Osteocyte (in vitro differentiated cells): ENCODE results near the gene COMMD4. TPM values are rescaled to one million over a fixed set of nuclear protein-coding genes. Genes with fewer than 3 reads are reported as not detected.

Experiments used
- DNase-seq: peaks from one replicate; pipeline ENCODE4 v3.0.0; 2021; ENCODE audit warnings: mixed read lengths; ENCODE audit not compliant: unreplicated experiment; ENCODE audit errors: extremely low spot score
- H3K27ac Mint-ChIP-seq: one replicate; pipeline ENCODE4 v1.8.0; 2021; ENCODE audit warnings: mild to moderate bottlenecking, mixed read lengths; ENCODE audit not compliant: unreplicated experiment
- H3K27me3 Mint-ChIP-seq: one replicate; pipeline ENCODE4 v1.8.0; 2021; ENCODE audit warnings: mixed read lengths; ENCODE audit not compliant: unreplicated experiment
- H3K36me3 Mint-ChIP-seq: one replicate; pipeline ENCODE4 v1.8.0; 2021; ENCODE audit warnings: mixed read lengths; ENCODE audit not compliant: unreplicated experiment
- H3K4me1 Mint-ChIP-seq: one replicate; pipeline ENCODE4 v1.8.0; 2021; ENCODE audit warnings: mixed read lengths; ENCODE audit not compliant: unreplicated experiment
- H3K4me3 Mint-ChIP-seq: one replicate; pipeline ENCODE4 v1.8.0; 2021; ENCODE audit warnings: mild to moderate bottlenecking, moderate library complexity, mixed read lengths; ENCODE audit not compliant: unreplicated experiment
- H3K9me3 Mint-ChIP-seq: one replicate; pipeline ENCODE4 v1.8.0; 2021; ENCODE audit warnings: mixed read lengths; ENCODE audit not compliant: unreplicated experiment
- total RNA-seq: library from RNA; stranded (reverse); gene quantifications from 2 replicates; pipeline ENCODE4 v1.2.1, GENCODE V29; 2021
- TF ChIP-seq, protein P1 (sequence below): fragments of 200-600 bp; sonication (generic); IDR thresholded peaks from 2 replicates; pipeline ENCODE4 v1.5.0; 2021; ENCODE audit warnings: antibody characterized with exemption, mild to moderate bottlenecking, moderate library complexity

Gene COMMD4
- total RNA-seq, 1 donor from 2014 or later, result 99.0 TPM

DNA sequence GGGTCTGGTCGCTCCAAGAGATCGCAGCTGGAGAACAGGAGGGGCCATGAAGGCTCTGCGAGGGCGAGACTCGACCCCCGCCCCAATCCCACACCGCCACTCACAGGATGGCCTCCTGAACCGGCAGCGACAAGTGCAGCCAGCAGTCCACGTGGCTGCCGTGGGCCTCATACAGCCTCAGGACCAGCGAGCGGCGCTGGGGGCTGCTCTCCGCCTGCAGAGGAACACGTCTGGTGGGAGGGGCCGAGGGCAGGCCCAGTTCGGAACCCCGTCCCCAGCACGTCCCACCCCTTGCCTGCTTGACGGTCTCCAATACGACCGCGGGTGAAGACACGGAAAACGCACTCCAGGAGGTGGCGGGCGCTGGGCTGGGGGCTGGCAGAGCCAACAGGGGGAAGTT lies 20.1 kb downstream of the COMMD4 start:
- Mint-ChIP-seq H3K27ac (no peak overlapping the region), H3K9me3 (no peaks in the 10 kb centered on the region), H3K4me3 (no peak overlapping the region), H3K36me3 (no peaks in the 10 kb centered on the region), H3K27me3 (no peaks in the 10 kb centered on the region), H3K4me1 (no peaks in the 10 kb centered on the region)
- TF ChIP-seq, protein P1, sequence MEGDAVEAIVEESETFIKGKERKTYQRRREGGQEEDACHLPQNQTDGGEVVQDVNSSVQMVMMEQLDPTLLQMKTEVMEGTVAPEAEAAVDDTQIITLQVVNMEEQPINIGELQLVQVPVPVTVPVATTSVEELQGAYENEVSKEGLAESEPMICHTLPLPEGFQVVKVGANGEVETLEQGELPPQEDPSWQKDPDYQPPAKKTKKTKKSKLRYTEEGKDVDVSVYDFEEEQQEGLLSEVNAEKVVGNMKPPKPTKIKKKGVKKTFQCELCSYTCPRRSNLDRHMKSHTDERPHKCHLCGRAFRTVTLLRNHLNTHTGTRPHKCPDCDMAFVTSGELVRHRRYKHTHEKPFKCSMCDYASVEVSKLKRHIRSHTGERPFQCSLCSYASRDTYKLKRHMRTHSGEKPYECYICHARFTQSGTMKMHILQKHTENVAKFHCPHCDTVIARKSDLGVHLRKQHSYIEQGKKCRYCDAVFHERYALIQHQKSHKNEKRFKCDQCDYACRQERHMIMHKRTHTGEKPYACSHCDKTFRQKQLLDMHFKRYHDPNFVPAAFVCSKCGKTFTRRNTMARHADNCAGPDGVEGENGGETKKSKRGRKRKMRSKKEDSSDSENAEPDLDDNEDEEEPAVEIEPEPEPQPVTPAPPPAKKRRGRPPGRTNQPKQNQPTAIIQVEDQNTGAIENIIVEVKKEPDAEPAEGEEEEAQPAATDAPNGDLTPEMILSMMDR, result no peak
- DNase-seq, result no peak

DNA sequence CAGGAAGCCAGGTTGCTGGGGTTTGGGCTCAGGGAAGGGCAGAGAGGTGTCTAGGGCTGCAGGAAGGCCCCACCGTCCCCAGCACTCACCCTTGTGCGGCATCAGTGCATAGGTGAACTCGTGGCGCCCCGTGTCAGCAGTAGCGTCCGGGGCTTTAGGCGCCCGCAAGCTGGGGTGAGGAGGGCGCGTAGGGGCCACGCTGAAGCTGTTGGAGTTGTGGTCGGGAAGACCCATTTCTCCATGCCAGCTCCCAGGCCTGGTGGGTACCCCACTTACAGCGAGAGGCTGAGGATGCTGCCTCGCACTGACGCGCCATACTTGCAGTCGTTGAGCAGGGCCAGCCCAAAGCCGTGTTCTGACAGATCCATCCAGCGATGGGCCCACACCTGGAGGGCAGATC lies 20.7 kb downstream of the COMMD4 start:
- H3K4me3 Mint-ChIP-seq, result no peak overlapping the region
- H3K9me3 Mint-ChIP-seq, result no peaks in the 10 kb centered on the region
- no peak overlapping the region for H3K27ac Mint-ChIP-seq
- peaks cover 2% of the 10 kb centered on the region for H3K36me3 Mint-ChIP-seq
- no peaks in the 10 kb centered on the region for H3K4me1 Mint-ChIP-seq
- TF ChIP-seq, protein P1, result no peak
- no peaks in the 10 kb centered on the region for H3K27me3 Mint-ChIP-seq
- DNase-seq, result no peak

DNA sequence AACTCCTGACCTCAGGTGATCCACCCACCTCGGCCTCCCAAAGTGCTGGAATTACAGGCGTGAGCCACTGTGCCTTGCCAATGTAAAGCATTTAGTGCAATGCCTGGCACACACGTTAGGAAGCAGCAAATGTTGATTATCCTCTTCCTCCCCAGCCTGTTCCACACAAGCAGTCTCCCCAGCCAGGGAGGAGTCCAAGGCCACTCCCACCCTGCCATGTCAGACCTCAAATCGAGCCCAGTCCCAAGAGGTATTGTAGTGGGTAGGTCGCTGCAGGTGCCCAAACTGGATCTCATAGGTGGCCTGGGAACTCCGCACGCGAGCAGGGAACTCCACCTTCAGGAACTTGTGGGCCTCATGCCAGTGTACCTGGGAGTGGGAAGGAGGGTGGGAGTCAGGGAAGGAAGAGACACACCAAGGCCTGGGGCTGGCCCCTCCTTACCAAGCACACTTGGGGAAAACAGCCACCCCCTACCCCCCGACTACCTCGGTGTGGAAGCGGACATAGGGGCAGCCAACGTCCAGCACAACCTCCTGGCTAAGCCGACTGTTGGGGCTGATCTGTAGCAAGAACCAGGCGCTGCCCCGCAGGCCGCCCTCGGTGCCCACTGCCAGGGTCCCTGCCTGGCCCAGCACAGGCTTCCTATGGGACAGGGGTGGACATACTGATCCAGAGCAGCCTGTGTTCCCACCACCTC lies 22.3 kb downstream of the COMMD4 start:
- no peaks in the 10 kb centered on the region for H3K9me3 Mint-ChIP-seq
- peaks cover 5% of the 10 kb centered on the region for H3K36me3 Mint-ChIP-seq
- H3K4me1 Mint-ChIP-seq, result no peaks in the 10 kb centered on the region
- no peak overlapping the region for H3K27ac Mint-ChIP-seq
- DNase-seq, result no peak
- no peaks in the 10 kb centered on the region for H3K27me3 Mint-ChIP-seq
- no peak overlapping the region for H3K4me3 Mint-ChIP-seq
- TF ChIP-seq, protein P1, result no peak

DNA sequence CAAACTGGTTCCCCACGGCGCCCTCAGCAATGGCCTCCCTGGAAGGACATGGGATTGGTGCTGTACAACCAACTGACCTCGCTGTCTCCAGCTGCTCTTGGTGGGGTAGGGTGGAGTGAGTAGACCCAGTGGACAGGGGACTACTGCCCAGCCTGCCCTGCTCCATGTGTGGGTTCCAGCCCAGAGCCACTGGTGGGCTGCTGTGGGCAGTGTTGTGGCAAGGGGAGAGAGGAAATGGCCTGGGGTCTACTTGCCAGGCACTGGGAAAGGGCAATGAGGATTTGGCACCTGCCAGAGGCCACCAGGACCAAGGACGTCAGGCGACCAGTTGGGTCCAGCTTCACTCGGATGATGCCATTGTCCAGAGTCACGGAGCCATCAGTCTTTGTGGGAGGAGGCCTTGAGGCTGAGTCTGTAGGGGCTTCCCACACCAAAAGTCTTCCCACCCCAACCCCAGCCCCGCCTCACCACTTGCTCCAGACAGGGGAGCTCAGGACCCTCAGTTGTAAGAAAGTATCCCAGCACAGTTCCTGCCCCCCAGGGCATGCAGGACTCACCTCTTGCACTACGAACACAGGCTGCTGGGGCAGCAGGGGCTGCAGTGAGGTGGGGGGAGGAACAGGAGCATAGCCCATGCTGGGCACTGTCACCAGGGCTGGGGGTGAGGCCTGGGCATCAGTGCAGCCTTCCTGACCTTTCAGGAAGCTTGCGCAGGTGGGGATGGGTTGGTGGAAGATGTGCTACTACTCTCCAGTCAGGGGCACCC lies 23.1 kb downstream of the COMMD4 start:
- TF ChIP-seq, protein P1, result no peak
- Mint-ChIP-seq H3K4me1 (no peaks in the 10 kb centered on the region), H3K27ac (no peak overlapping the region), H3K4me3 (no peak overlapping the region), H3K9me3 (no peaks in the 10 kb centered on the region), H3K27me3 (no peaks in the 10 kb centered on the region), H3K36me3 (peaks cover 5% of the 10 kb centered on the region)
- DNase-seq, result no peak

DNA sequence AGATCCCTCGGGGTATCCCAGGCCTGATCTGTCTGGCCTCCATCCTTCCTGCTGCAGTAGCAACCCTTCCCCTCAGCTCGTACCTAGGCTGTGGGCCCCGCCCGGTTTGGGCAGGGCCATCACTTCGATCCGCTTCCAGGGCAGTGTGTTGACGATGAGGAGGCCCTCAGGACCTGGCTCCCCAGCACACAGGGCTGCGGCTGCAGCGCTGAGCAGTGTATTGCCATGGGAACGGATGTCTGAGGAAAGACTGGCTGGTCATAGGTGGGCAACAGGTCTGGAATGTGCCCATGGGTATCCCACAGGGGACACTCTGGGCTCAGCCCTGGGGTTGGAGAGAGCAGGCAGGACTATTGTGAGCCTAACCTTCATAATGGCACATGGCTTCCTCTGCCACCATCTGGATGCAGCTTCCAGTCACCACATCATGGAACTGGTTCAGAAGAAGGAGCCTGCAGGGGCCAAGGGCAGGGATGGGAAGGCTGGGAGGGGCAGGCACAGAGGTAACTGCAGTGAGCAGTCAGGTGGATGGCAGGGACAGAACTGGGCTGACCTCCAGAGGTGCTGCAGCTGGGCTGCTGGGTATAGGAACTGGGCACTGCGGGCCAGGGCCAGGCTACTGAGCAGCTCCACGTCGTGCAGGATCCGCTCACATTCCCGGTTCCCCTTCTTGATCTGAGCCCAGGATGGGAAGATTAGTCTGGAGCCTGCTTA lies 23.8 kb downstream of the COMMD4 start:
- Mint-ChIP-seq H3K4me1 (no peaks in the 10 kb centered on the region), H3K27me3 (no peaks in the 10 kb centered on the region), H3K36me3 (peaks cover 9% of the 10 kb centered on the region), H3K4me3 (no peak overlapping the region), H3K9me3 (no peaks in the 10 kb centered on the region), H3K27ac (no peak overlapping the region)
- no peak for DNase-seq
- TF ChIP-seq, protein P1, result no peak
